ENCODE results near the gene RANBP2.
"Not testable (repeated sequence)": the region's sequence is repeated elsewhere in the genome, so short reads cannot be mapped to it uniquely, and the experiment has no call there.

- TF ChIP-seq CTCF, POLR2A (IDR thresholded peaks at IDR 0.05): not testable (repeated sequence)
Observed at GRCh38 chr2:108677239-108677744, 42.0 kb upstream of the RANBP2 start.
